HepG2 (cell line): Measurements from ENCODE around the gene MVP. TPM values are rescaled to one million over a fixed set of nuclear protein-coding genes. Genes with fewer than 3 reads are reported as not detected.

ENCODE experiments used
- ELF3 ChIP-seq: IDR thresholded peaks from 2 replicates; pipeline ENCODE4 v1.6.1; 2016; ENCODE audit warnings: missing genetic modification reagents, missing compliant biosample characterization
- FOXA3 ChIP-seq: IDR thresholded peaks from 2 replicates; pipeline ENCODE4 v1.6.1; 2016; ENCODE audit warnings: missing genetic modification reagents, missing compliant biosample characterization
- HNF4G ChIP-seq, 2 experiments: sonication (generic) in 1 of 2; formaldehyde crosslinking in 1 of 2; IDR thresholded peaks; 2 replicates each; pipeline versions ENCODE4 v1.4.0 to v1.6.1; 2011 to 2020; ENCODE audit warnings: borderline replicate concordance in 2 of 2, low read depth in 2 of 2, mild to moderate bottlenecking in 2 of 2, low read length in 1 of 2, missing genetic modification reagents in 1 of 2, moderate library complexity in 1 of 2
- HOXA7 ChIP-seq: sonication (generic); formaldehyde crosslinking; IDR thresholded peaks from 2 replicates; pipeline ENCODE4 v1.8.1; 2022; ENCODE audit warnings: mild to moderate bottlenecking, missing genetic modification reagents, moderate library complexity
- JDP2 ChIP-seq: sonication (generic); formaldehyde crosslinking; IDR thresholded peaks from 2 replicates; pipeline ENCODE4 v1.8.1; 2022; ENCODE audit warnings: missing genetic modification reagents, borderline replicate concordance
- LRRFIP1 ChIP-seq: sonication (generic); formaldehyde crosslinking; conservative IDR thresholded peaks from 2 replicates; pipeline ENCODE4 v1.4.0; 2020; ENCODE audit warnings: missing genetic modification reagents
- MTA1 ChIP-seq: sonication (generic); formaldehyde crosslinking; IDR thresholded peaks from 2 replicates; pipeline ENCODE4 v1.4.0; 2020; ENCODE audit warnings: missing genetic modification reagents, mild to moderate bottlenecking, borderline replicate concordance
- PPARG ChIP-seq: conservative IDR thresholded peaks from 2 replicates; pipeline ENCODE4 v1.6.1; 2016; ENCODE audit warnings: missing biosample characterization, missing genetic modification reagents
- RAD21 ChIP-seq: fragments of 450-650 bp; formaldehyde crosslinking; IDR thresholded peaks from 2 replicates; pipeline ENCODE4 v1.5.0; 2020; ENCODE audit warnings: mild to moderate bottlenecking
- RBAK ChIP-seq: sonication (generic); formaldehyde crosslinking; IDR thresholded peaks from 2 replicates; pipeline ENCODE4 v1.5.1; 2020; ENCODE audit warnings: mild to moderate bottlenecking, missing genetic modification reagents
- REST ChIP-seq, 2 experiments: IDR thresholded peaks; 2 replicates each; pipeline ENCODE4 v1.6.1; 2011 to 2012; ENCODE audit warnings: low read length in 2 of 2, borderline replicate concordance in 1 of 2, low read depth in 1 of 2, mild to moderate bottlenecking in 1 of 2, moderate library complexity in 1 of 2
- ZMYM3 ChIP-seq: sonication (generic); formaldehyde crosslinking; IDR thresholded peaks from 2 replicates; pipeline ENCODE4 v1.5.1; 2020; ENCODE audit warnings: mild to moderate bottlenecking, missing genetic modification reagents
- ZNF350 ChIP-seq: sonication (generic); formaldehyde crosslinking; IDR thresholded peaks from 2 replicates; pipeline ENCODE4 v1.4.0; 2020; ENCODE audit warnings: mild to moderate bottlenecking, low read depth, missing genetic modification reagents, borderline replicate concordance
- ZNF451 ChIP-seq: sonication (generic); formaldehyde crosslinking; IDR thresholded peaks from 2 replicates; pipeline ENCODE4 v1.5.0; 2020; ENCODE audit warnings: mild to moderate bottlenecking, missing genetic modification reagents
- ZNF614 ChIP-seq: IDR thresholded peaks from 2 replicates; pipeline ENCODE4 v1.6.1; 2018; ENCODE audit warnings: missing biosample characterization, missing genetic modification reagents, inconsistent platforms, borderline replicate concordance
- ZNF770 ChIP-seq: sonication (generic); formaldehyde crosslinking; IDR thresholded peaks from 2 replicates; pipeline ENCODE4 v1.5.0; 2020; ENCODE audit warnings: mild to moderate bottlenecking, missing genetic modification reagents
- ZNF780A ChIP-seq: sonication (generic); formaldehyde crosslinking; IDR thresholded peaks from 2 replicates; pipeline ENCODE4 v1.8.0; 2022; ENCODE audit warnings: mild to moderate bottlenecking, missing genetic modification reagents, moderate library complexity
- ZNF782 ChIP-seq: sonication (generic); formaldehyde crosslinking; IDR thresholded peaks from 2 replicates; pipeline ENCODE4 v1.4.0; 2020; ENCODE audit warnings: missing genetic modification reagents, mild to moderate bottlenecking, borderline replicate concordance
- ZNF879 ChIP-seq: sonication (generic); formaldehyde crosslinking; IDR thresholded peaks from 2 replicates; pipeline ENCODE4 v1.8.1; 2023; ENCODE audit warnings: missing genetic modification reagents
- ZSCAN25 ChIP-seq: sonication (generic); formaldehyde crosslinking; IDR thresholded peaks from 2 replicates; pipeline ENCODE4 v1.8.0; 2022; ENCODE audit warnings: mild to moderate bottlenecking, missing genetic modification reagents
- polyA plus RNA-seq, 8 experiments: library from polyadenylated mRNA; depleted of rRNA in 3 of 8; stranded (reverse) in 7 of 8; unstranded in 1 of 8; fragments of >200 nt; fragmentation: Illumina TruSeq in 4 of 8; extraction: Trizol in 4 of 8; gene quantifications; 2 replicates each; pipeline versions ENCODE4 v1.2.1 to v1.2.3, GENCODE V29; 2011 to 2016; ENCODE audit warnings: low read depth in 4 of 8, missing spikeins in 1 of 8, mixed read lengths in 1 of 8; ENCODE audit not compliant: insufficient read depth in 1 of 8
- total RNA-seq, 5 experiments: library from RNA; depleted of rRNA; stranded (reverse); fragments of >200 nt; fragmentation: Illumina TruSeq; extraction: Trizol; gene quantifications; 2 replicates each; pipeline ENCODE4 v1.2.3, GENCODE V29; 2016; ENCODE audit warnings: low read depth in 1 of 5

Gene MVP
- total and polyA plus RNA-seq, 2 of the 13 experiments (the other 11 are each of a cell fraction or from before 2014, with no cell fraction given) = 22.9 to 43.5 TPM

- TF ChIP-seq LRRFIP1 (CRISPR knock-in tag) = no peak
- peak; percentile 91 for TF ChIP-seq ZMYM3 (CRISPR knock-in tag)
- TF ChIP-seq HOXA7 (CRISPR knock-in tag) = no peak
- TF ChIP-seq RBAK (CRISPR knock-in tag) = no peak
- TF ChIP-seq JDP2 (CRISPR knock-in tag) = no peak
- TF ChIP-seq PPARG = peak; percentile 74
- TF ChIP-seq ZNF451 (CRISPR knock-in tag) = 0 out of 2 replicates have a peak, but pooled peaks have one; percentile 69
- no peak for TF ChIP-seq ZNF350 (CRISPR knock-in tag)
- TF ChIP-seq ZNF780A (CRISPR knock-in tag) = no peak
- peak; percentile 96 for TF ChIP-seq HNF4G (IDR thresholded peaks at IDR 0.05; ENCODE audit: borderline replicate concordance, low read depth, low read length)
- TF ChIP-seq HNF4G (CRISPR knock-in tag; IDR thresholded peaks at IDR 0.05; ENCODE audit: borderline replicate concordance, low read depth) = no peak; the same call in 1 of the 2 replicates
- no peak for TF ChIP-seq ZSCAN25 (CRISPR knock-in tag)
- TF ChIP-seq MTA1 (CRISPR knock-in tag) = no peak
- no peak for TF ChIP-seq ZNF614 (CRISPR knock-in tag)
- no peak; a peak in 1 of 4 replicates for TF ChIP-seq REST (IDR thresholded peaks at IDR 0.05; ENCODE audit: borderline replicate concordance in 1 of 2, low read depth in 1 of 2, low read length in 2 of 2)
- peak; percentile 71; the same call in 1 of the 2 replicates for TF ChIP-seq ZNF770 (CRISPR knock-in tag)
- no peak for TF ChIP-seq ZNF879 (CRISPR knock-in tag)
- TF ChIP-seq FOXA3 (CRISPR knock-in tag) = peak; percentile 26; the same call in 1 of the 2 replicates
- peak; percentile 42; the same call in 1 of the 2 replicates for TF ChIP-seq ELF3
- no peak for TF ChIP-seq ZNF782
- no peak for TF ChIP-seq RAD21 (CRISPR knock-in tag)
Observed at GRCh38 chr16:29891525-29892457, 71.5 kb downstream of the MVP start (continued).
